Measurements from ENCODE around the gene RASIP1. TPM values are rescaled to one million over a fixed set of nuclear protein-coding genes. Genes with fewer than 3 reads are reported as not detected.

RASIP1 gene
- total RNA-seq, 3 donors from 2014 or later (not counting 1 experiment from before 2014, with no cell fraction given): not detected

DNA sequence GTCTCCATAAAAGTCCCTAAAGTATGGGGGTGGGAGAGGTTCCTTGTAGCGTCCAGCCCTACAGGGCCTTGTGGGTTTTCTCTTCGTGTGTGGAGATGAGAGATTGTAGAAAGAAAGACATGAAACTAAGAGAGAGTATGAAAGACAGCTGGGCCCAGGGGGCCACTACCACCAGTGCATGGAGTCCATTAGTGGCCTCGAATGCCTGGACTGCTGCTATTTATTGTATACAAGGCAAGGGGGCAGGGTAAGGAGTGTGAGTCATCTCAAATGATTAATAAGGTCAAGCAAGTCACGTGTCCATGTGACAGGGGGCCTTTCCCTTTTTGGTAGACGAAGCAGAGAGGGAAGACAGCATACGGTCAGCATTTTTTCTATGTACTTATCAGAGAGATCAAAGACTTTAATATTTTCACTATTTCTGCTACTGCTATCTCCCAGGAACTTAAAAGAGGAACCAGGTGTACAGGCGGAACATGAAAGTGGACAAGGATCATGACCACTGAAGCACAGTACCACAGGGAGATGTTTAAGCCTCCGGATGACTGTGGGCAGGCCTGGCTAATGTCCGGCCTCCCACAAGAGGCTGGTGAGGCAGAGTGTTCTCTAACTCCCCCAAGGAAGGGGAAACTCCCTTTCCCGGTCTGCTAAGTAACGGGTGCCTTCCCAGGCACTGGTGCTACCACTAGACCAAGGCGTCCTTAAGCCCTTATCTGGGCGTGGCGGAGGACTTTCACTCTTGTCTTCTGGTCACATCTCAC, 40.4 kb upstream of the RASIP1 start:
- ATAC-seq (no peak), DNase-seq (no peak)
- intact Hi-C loops (cut with micrococcal nuclease): no loop called here
- no peaks in the 10 kb centered on the region for H3K36me3 Mint-ChIP-seq
- no peaks in the 10 kb centered on the region for H3K36me3 ChIP-seq (ENCODE audit: control insufficient read depth, insufficient read depth, low read length)
- H3K4me3 Mint-ChIP-seq: no peak overlapping the region
- no peak overlapping the region for H3K4me3 ChIP-seq (ENCODE audit: low read length)
- whole genome bisulfite sequencing (ENCODE audit: insufficient coverage): 80% methylated on average over 14 of the region's 14 CpGs
- H3K4me1 Mint-ChIP-seq: peaks cover 5% of the 10 kb centered on the region in 2 donors
- peaks cover 8% of the 10 kb centered on the region for H3K4me1 ChIP-seq (ENCODE audit: control insufficient read depth, insufficient read depth, low read length)
- H3K9me3 Mint-ChIP-seq: no peaks in the 10 kb centered on the region
- H3K9me3 ChIP-seq (ENCODE audit: control insufficient read depth, insufficient read depth, low read length): no peaks in the 10 kb centered on the region
- H3K27me3 ChIP-seq (ENCODE audit: control insufficient read depth, insufficient read depth, low read length): no peaks in the 10 kb centered on the region
- H3K27ac Mint-ChIP-seq: no peak overlapping the region
- peaks cover 0 to 2% of the 10 kb centered on the region in 2 donors for H3K27me3 Mint-ChIP-seq (ENCODE audit: low read depth in 2 of 2)
- H3K27ac ChIP-seq (ENCODE audit: low read length): no peak overlapping the region
- TF ChIP-seq, protein P1, sequence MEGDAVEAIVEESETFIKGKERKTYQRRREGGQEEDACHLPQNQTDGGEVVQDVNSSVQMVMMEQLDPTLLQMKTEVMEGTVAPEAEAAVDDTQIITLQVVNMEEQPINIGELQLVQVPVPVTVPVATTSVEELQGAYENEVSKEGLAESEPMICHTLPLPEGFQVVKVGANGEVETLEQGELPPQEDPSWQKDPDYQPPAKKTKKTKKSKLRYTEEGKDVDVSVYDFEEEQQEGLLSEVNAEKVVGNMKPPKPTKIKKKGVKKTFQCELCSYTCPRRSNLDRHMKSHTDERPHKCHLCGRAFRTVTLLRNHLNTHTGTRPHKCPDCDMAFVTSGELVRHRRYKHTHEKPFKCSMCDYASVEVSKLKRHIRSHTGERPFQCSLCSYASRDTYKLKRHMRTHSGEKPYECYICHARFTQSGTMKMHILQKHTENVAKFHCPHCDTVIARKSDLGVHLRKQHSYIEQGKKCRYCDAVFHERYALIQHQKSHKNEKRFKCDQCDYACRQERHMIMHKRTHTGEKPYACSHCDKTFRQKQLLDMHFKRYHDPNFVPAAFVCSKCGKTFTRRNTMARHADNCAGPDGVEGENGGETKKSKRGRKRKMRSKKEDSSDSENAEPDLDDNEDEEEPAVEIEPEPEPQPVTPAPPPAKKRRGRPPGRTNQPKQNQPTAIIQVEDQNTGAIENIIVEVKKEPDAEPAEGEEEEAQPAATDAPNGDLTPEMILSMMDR (IDR thresholded peaks at IDR 0.05): no peak

- Mint-ChIP-seq H3K27me3 (ENCODE audit: low read depth in 2 of 2) (peaks cover 0 to 2% of the 10 kb centered on the region in 2 donors), H3K4me1 (peaks cover 5% of the 10 kb centered on the region in 2 donors), H3K9me3 (no peaks in the 10 kb centered on the region), H3K36me3 (no peaks in the 10 kb centered on the region), H3K27ac (no peak overlapping the region), H3K4me3 (no peak overlapping the region)
- Histone ChIP-seq H3K4me1 (ENCODE audit: control insufficient read depth, insufficient read depth, low read length) (peaks cover 8% of the 10 kb centered on the region), H3K27ac (ENCODE audit: low read length) (no peak overlapping the region), H3K4me3 (ENCODE audit: low read length) (no peak overlapping the region), H3K27me3 (ENCODE audit: control insufficient read depth, insufficient read depth, low read length) (no peaks in the 10 kb centered on the region), H3K36me3 (ENCODE audit: control insufficient read depth, insufficient read depth, low read length) (no peaks in the 10 kb centered on the region), H3K9me3 (ENCODE audit: control insufficient read depth, insufficient read depth, low read length) (no peaks in the 10 kb centered on the region)
- TF ChIP-seq, protein P1 (IDR thresholded peaks at IDR 0.05): no peak
- DNase-seq (no peak), ATAC-seq (no peak)
- 80% methylated on average over 1 of the region's 1 CpG for WGBS (ENCODE audit: insufficient coverage)
- intact Hi-C loops (cut with micrococcal nuclease): no loop called here
Observed at GRCh38 chr19:48779636-48780035, 39.2 kb upstream of the RASIP1 start.

GRCh38 chr19:48777720-48778119, 37.3 kb upstream of the RASIP1 start:
- ATAC-seq (no peak), DNase-seq (no peak)
- Histone ChIP-seq H3K36me3 (ENCODE audit: control insufficient read depth, insufficient read depth, low read length) (no peaks in the 10 kb centered on the region), H3K27me3 (ENCODE audit: control insufficient read depth, insufficient read depth, low read length) (no peaks in the 10 kb centered on the region), H3K9me3 (ENCODE audit: control insufficient read depth, insufficient read depth, low read length) (no peaks in the 10 kb centered on the region), H3K4me1 (ENCODE audit: control insufficient read depth, insufficient read depth, low read length) (peaks cover 6% of the 10 kb centered on the region), H3K4me3 (ENCODE audit: low read length) (no peak overlapping the region), H3K27ac (ENCODE audit: low read length) (no peak overlapping the region)
- H3K9me3 Mint-ChIP-seq: no peaks in the 10 kb centered on the region
- H3K36me3 Mint-ChIP-seq: no peaks in the 10 kb centered on the region
- peaks cover 0 to 2% of the 10 kb centered on the region in 2 donors for H3K27me3 Mint-ChIP-seq (ENCODE audit: low read depth in 2 of 2)
- WGBS (ENCODE audit: insufficient coverage): 93% methylated on average over 12 of the region's 12 CpGs
- H3K4me3 Mint-ChIP-seq: no peak overlapping the region
- no peak overlapping the region for H3K27ac Mint-ChIP-seq
- peaks cover 5% of the 10 kb centered on the region in 2 donors for H3K4me1 Mint-ChIP-seq
- intact Hi-C loops (cut with micrococcal nuclease): no loop called here
- TF ChIP-seq, protein P1 (IDR thresholded peaks at IDR 0.05): no peak

GRCh38 chr19:48777139-48777538, 36.7 kb upstream of the RASIP1 start:
- intact Hi-C loops (cut with micrococcal nuclease): no loop called here
- Mint-ChIP-seq H3K9me3 (no peaks in the 10 kb centered on the region), H3K4me1 (peaks cover under 1% of the 10 kb centered on the region in 2 donors), H3K36me3 (no peaks in the 10 kb centered on the region), H3K27me3 (ENCODE audit: low read depth in 2 of 2) (no peaks in the 10 kb centered on the region), H3K27ac (no peak overlapping the region), H3K4me3 (no peak overlapping the region)
- Histone ChIP-seq H3K4me1 (ENCODE audit: control insufficient read depth, insufficient read depth, low read length) (peaks cover under 1% of the 10 kb centered on the region), H3K4me3 (ENCODE audit: low read length) (no peak overlapping the region), H3K27me3 (ENCODE audit: control insufficient read depth, insufficient read depth, low read length) (no peaks in the 10 kb centered on the region), H3K27ac (ENCODE audit: low read length) (no peak overlapping the region), H3K9me3 (ENCODE audit: control insufficient read depth, insufficient read depth, low read length) (no peaks in the 10 kb centered on the region), H3K36me3 (ENCODE audit: control insufficient read depth, insufficient read depth, low read length) (no peaks in the 10 kb centered on the region)
- TF ChIP-seq, protein P1 (IDR thresholded peaks at IDR 0.05): no peak
- DNase-seq (no peak), ATAC-seq (no peak)
- WGBS (ENCODE audit: insufficient coverage): 98% methylated on average over 5 of the region's 5 CpGs

All from natural killer cell (primary cell).